Tibial nerve (tissue), 4 donors: ENCODE results near the gene SEC23IP. TPM values are rescaled to one million over a fixed set of nuclear protein-coding genes. Genes with fewer than 3 reads are reported as not detected.

Experiments used
- DNase-seq, 2 donors: peaks; one replicate each; pipeline ENCODE4 v3.0.0-alpha.2; 2019; ENCODE audit warnings: low spot score in 2 of 2
- H3K27ac ChIP-seq, 4 donors: fragments of 200-600 bp; sonication (generic) in 3 of 4; one replicate each; pipeline ENCODE4 v1.5.1; 2017 to 2019; ENCODE audit warnings: mild to moderate bottlenecking in 1 of 4
- H3K27me3 ChIP-seq, 2 donors: fragments of 200-600 bp; sonication (generic) in 1 of 2; one replicate each; pipeline versions ENCODE4 v1.5.1 to v1.6.0; 2017 to 2019
- H3K36me3 ChIP-seq, 3 donors: fragments of 200-600 bp; sonication (generic); one replicate each; pipeline ENCODE4 v1.5.1; 2018 to 2019
- H3K4me1 ChIP-seq, 4 donors: fragments of 200-600 bp; sonication (generic) in 3 of 4; one replicate each; pipeline ENCODE4 v1.5.1; 2017 to 2019
- H3K4me3 ChIP-seq, 4 donors: fragments of 200-600 bp; sonication (generic) in 3 of 4; one replicate each; pipeline ENCODE4 v1.5.1; 2017 to 2019; ENCODE audit warnings: mild to moderate bottlenecking in 1 of 4, moderate library complexity in 1 of 4
- H3K9me3 ChIP-seq, 4 donors: fragments of 200-600 bp; sonication (generic) in 3 of 4; one replicate each; pipeline ENCODE4 v1.5.1; 2017 to 2019
- CTCF ChIP-seq, 5 experiments: fragments of 200-600 bp in 3 of 5; fragments of 450-650 bp in 2 of 5; sonication (generic) in 3 of 5; IDR thresholded peaks; one replicate each; pipeline ENCODE4 v1.5.1; 2016 to 2019; ENCODE audit warnings: antibody characterized with exemption in 5 of 5, mild to moderate bottlenecking in 3 of 5, moderate library complexity in 2 of 5
- EP300 ChIP-seq, 2 donors: sonication (generic); formaldehyde crosslinking; IDR thresholded peaks; one replicate each; pipeline ENCODE4 v1.6.1; 2017; ENCODE audit warnings: antibody characterized with exemption in 2 of 2, mild to moderate bottlenecking in 1 of 2
- POLR2A ChIP-seq, 2 donors: fragments of 450-650 bp; IDR thresholded peaks; one replicate each; pipeline ENCODE4 v1.6.1; 2017; ENCODE audit warnings: antibody characterized with exemption in 2 of 2, mild to moderate bottlenecking in 2 of 2, moderate library complexity in 2 of 2
- WGBS, 2 donors: methylation state at CpG; one replicate each; pipeline ENCODE4 v1.1.5; 2018; 5-methylcytosine and 5-hydroxymethylcytosine counted together
- total RNA-seq, 4 donors: library from RNA; depleted of rRNA; stranded (reverse); fragments of >200 nt; gene quantifications; one replicate each; pipeline ENCODE4 v1.1.0, GENCODE V29; 2016

SEC23IP gene
- 10 to 100 TPM; 10.3 to 37.5 (median 18.8) TPM for total RNA-seq

GRCh38 chr10:119892188-119893065 is at the start of gene SEC23IP:
Gene SEC23IP, plus strand, starts transcription at chr10:119892730. Its CDS starts 53 bp downstream, at chr10:119892783.
- peak in 1 of 2 donors; percentile 73 for TF ChIP-seq POLR2A (IDR thresholded peaks at IDR 0.05)
- TF ChIP-seq CTCF (IDR thresholded peaks at IDR 0.05): peak in 2 of 5 experiments; percentile 52 to 58
- TF ChIP-seq EP300 (IDR thresholded peaks at IDR 0.05): peak; percentile 90 to 96
- Histone ChIP-seq H3K27ac (peak within 1 kb of the TSS; percentile 71 to 95 (median 85)), H3K36me3 (no peaks in the 10 kb centered on the region), H3K9me3 (no peaks in the 10 kb centered on the region), H3K4me3 (peak within 1 kb of the TSS; percentile 69 to 91 (median 84)), H3K27me3 (no peaks in the 10 kb centered on the region), H3K4me1 (peaks cover 0 to 53% (median 37%) of the 10 kb centered on the region in 4 donors)
- peak; percentile 92 to 95 for DNase-seq
- WGBS, 2 donors: 0 to 1% methylated on average over 43 to 50 of the region's 61 CpGs

- H3K4me3 ChIP-seq: no peak overlapping the region
- H3K4me1 ChIP-seq: no peaks in the 10 kb centered on the region
- H3K27me3 ChIP-seq: no peaks in the 10 kb centered on the region
- no peaks in the 10 kb centered on the region for H3K9me3 ChIP-seq
- TF ChIP-seq EP300 (IDR thresholded peaks at IDR 0.05) (peak in 1 of 2 donors; percentile 30), POLR2A (IDR thresholded peaks at IDR 0.05) (no peak), CTCF (IDR thresholded peaks at IDR 0.05) (no peak)
- WGBS, 2 donors: 90 to 100% methylated on average over 1 of the region's 1 CpG
- DNase-seq: no peak
- no peak overlapping the region for H3K27ac ChIP-seq
- H3K36me3 ChIP-seq: peaks cover 0 to 85% (median 19%) of the 10 kb centered on the region in 3 donors
Observed at GRCh38 chr10:119845656-119846055, 46.9 kb upstream of the SEC23IP start.

DNA sequence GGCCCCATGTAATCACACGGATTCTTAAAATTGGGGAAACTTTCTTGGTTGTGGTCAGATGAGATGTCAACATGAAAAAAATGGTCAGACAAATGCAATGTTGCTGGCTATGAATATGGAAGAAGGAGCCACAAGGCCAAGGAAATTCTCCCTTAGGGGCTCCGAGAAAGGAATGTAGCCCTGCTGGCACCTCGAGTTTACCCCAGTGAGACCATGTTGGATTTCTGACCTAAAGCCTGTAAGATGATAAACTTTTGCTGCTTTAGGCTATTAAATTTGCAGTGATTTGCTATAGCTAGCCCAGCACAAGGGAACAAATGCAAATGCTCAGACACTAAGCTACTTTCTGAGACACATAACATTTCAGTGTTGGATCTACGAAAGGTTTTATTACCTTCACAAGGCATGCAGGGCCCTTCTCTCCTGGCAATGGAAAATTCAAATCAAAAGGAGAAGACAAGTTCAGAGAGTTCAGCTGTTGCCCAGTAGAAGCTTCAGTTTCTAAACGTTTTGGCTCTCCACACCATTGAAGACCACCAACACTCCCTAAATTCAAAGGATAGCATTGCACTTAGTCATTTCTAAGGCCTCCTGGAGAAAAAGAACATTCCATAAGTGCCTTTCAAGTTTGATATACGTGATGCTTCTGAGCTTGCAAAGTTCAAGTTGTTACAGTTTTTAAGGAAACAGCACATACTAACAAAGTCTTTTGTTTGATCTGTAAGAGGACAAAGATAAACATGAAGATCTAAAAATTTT is 43.3 kb upstream of the SEC23IP start:
- 63 to 65% methylated on average over 6 of the region's 6 CpGs for WGBS, 2 donors
- Histone ChIP-seq H3K27me3 (no peaks in the 10 kb centered on the region), H3K4me1 (no peaks in the 10 kb centered on the region), H3K4me3 (no peak overlapping the region), H3K9me3 (no peaks in the 10 kb centered on the region), H3K36me3 (peaks cover 0 to 82% (median 16%) of the 10 kb centered on the region in 3 donors), H3K27ac (no peak overlapping the region)
- TF ChIP-seq CTCF (IDR thresholded peaks at IDR 0.05): no peak
- TF ChIP-seq POLR2A (IDR thresholded peaks at IDR 0.05): no peak
- no peak for TF ChIP-seq EP300 (IDR thresholded peaks at IDR 0.05)
- no peak for DNase-seq

DNA sequence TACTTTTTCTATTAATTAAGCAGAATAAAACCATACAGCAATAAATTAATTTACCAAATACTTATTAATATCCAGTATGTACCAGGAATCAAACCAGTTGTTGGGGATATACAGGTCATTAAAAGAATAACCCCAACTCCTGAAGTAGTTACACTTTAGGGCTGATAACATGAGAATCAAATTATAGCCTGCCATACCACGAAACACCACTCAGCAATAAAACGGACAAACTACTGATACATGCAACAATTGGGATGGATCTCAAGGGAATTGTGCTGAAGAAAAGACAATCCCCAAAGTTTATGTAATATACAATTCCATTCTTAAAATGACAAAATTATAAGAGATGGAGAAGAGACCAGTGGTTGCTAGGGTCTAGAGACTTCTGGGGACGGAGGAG is 42.6 kb upstream of the SEC23IP start:
- H3K36me3 ChIP-seq: peaks cover 0 to 83% (median 16%) of the 10 kb centered on the region in 3 donors
- 88 to 89% methylated on average over 3 of the region's 3 CpGs for WGBS, 2 donors
- TF ChIP-seq CTCF (IDR thresholded peaks at IDR 0.05) (no peak), EP300 (IDR thresholded peaks at IDR 0.05) (no peak), POLR2A (IDR thresholded peaks at IDR 0.05) (no peak)

More for the DNA sequence above, 42.6 kb upstream of the SEC23IP start:
- Histone ChIP-seq H3K4me3 (no peak overlapping the region), H3K27me3 (no peaks in the 10 kb centered on the region), H3K27ac (no peak overlapping the region), H3K9me3 (no peaks in the 10 kb centered on the region), H3K4me1 (no peaks in the 10 kb centered on the region)
- DNase-seq: no peak
